AG04450 (cell line): ENCODE measurements around the gene CFAP410. TPM values are rescaled to one million over a fixed set of nuclear protein-coding genes. Genes with fewer than 3 reads are reported as not detected.

ENCODE experiments used
- CTCF ChIA-PET: fragments of 300-600, 350-600 bp; formaldehyde crosslinking; extraction: SDS; loops from one replicate; lab custom pipeline; 2022; ENCODE audit warnings: antibody characterized with exemption, inconsistent platforms; lab: Charles Lee
- POLR2A ChIA-PET: fragments of 350-600 bp; formaldehyde crosslinking; extraction: SDS; loops from one replicate; lab custom pipeline; 2021; ENCODE audit warnings: antibody characterized with exemption, inconsistent platforms; lab: Yijun Ruan, JAX
- DNase-seq: peaks from one replicate; pipeline ENCODE4 v3.0.0-alpha.2; 2011; ENCODE audit warnings: low read depth, low spot score
- H3K27ac ChIP-seq: one replicate; pipeline ENCODE4 v1.5.1; 2012; ENCODE audit warnings: low read depth, low read length, control low read depth
- H3K27me3 ChIP-seq: one replicate; pipeline ENCODE4 v1.6.0; 2012; ENCODE audit warnings: low read length; ENCODE audit not compliant: control insufficient read depth, insufficient read depth
- H3K4me3 ChIP-seq: 2 replicates; pipeline ENCODE4 v1.5.1; 2011; ENCODE audit warnings: mild to moderate bottlenecking, low read depth, low read length, control low read depth
- H3K9me3 ChIP-seq: 2 replicates; pipeline ENCODE4 v1.5.1; 2012; ENCODE audit warnings: low read length; ENCODE audit not compliant: control insufficient read depth, insufficient read depth
- CTCF ChIP-seq: IDR thresholded peaks from 2 replicates; pipeline ENCODE4 v1.5.1; 2011; ENCODE audit warnings: low read depth, low read length, control low read depth, inconsistent platforms
- polyA plus RNA-seq: library from polyadenylated mRNA; depleted of rRNA; stranded (reverse); fragments of >200 nt; gene quantifications from 2 replicates; pipeline ENCODE4 v1.2.3, GENCODE V29; 2011

Gene CFAP410
- polyA plus RNA-seq, 1 experiment = 3.7 TPM

DNA sequence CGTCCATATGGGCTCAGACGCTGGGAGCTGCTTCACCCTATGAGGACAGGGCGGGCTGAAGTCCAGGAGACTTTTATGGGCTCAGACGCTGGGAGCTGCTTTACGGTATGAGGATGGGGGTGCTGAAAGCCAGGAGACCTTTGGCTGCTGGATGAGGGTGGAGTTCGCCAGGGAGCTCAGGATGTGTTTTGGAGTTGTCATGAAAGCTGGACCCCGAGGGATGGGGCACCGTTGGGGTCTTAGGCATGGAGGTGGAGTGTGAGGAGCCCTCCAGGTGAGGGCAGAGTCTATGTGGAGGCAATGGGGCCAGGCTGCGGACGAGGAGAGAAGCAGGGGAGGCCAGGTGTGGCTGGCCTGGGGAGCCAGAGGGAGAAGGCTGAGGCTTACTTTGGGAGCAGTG, 41.7 kb upstream of the CFAP410 start:
- H3K4me3 ChIP-seq = no peak overlapping the region
- POLR2A ChIA-PET = no interaction called here
- H3K27me3 ChIP-seq = no peaks in the 10 kb centered on the region
- no peak for DNase-seq
- peaks cover 40% of the 10 kb centered on the region for H3K9me3 ChIP-seq
- H3K27ac ChIP-seq = no peak overlapping the region
- CTCF ChIA-PET = no interaction called here
- TF ChIP-seq CTCF = no peak

DNA sequence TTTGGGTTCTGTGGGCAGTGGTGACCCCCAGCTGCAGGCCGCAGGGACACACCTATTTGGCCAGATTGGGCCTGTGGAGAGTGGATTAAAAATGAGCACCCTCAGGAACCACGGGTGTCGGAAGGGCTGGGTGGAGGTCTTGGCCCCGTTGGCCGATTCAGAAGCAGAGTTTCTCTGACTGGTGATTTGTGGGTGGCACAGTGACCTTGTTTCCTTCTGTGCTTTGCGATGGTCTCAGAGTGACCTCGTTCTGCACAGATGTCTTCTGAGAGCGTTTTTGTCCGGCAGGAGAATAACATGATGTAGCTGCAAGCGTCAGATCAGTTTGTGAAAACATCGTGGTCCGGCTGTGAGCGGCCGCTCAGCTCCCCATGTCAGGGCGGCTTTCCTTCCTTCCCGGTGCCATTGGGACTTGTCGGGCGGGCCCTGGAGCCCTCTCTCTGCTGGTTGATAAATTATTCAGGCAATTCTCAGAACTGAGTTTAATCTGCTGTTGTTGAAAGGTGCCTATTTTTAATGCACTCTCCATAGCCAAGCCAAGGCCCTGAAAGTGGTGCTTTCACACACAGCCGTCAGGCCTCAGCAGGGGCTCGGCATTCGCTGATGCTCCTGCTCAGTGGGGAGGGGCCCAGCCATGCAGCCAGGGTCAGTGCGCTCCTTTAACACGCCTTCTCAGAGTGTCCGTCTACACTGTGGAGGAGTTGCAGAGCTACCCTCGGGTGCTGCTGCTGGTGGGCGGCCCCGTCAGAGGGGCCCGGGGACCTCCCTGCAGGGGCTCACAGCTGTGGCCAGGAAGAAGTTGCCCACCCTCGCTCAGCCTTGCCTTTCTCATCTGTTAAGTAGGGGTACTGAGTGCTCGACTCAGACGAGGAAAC, 41.0 kb upstream of the CFAP410 start:
- POLR2A ChIA-PET = no interaction called here
- peaks cover 47% of the 10 kb centered on the region for H3K9me3 ChIP-seq
- H3K27ac ChIP-seq = no peak overlapping the region
- TF ChIP-seq CTCF = no peak
- no peak for DNase-seq
- no peaks in the 10 kb centered on the region for H3K27me3 ChIP-seq
- CTCF ChIA-PET = no interaction called here
- H3K4me3 ChIP-seq = no peak overlapping the region

DNA sequence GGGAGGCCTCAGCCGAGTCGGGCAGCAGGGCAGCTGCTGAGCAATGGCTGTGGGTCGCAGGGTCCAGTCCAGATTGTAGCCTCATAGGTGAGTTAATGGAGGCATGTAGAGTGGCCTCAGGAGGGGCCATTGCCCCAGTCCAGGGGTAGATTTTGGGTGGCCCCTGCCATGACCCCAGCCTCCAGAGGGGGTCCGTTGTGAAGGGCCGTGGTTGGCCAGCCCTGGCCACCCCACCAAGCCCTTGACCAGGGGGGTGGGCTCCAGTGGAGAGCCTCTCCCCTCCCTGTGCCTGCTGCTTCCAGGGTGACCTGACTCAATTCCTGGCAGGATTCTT, 40.3 kb upstream of the CFAP410 start:
- no peak overlapping the region for H3K27ac ChIP-seq
- ChIA-PET CTCF (no interaction called here), POLR2A (no interaction called here)
- peaks cover 50% of the 10 kb centered on the region for H3K9me3 ChIP-seq
- H3K4me3 ChIP-seq = no peak overlapping the region
- no peaks in the 10 kb centered on the region for H3K27me3 ChIP-seq
- no peak for DNase-seq
- no peak for TF ChIP-seq CTCF

- CTCF ChIA-PET = no interaction called here
- Histone ChIP-seq H3K9me3 (peaks cover 53% of the 10 kb centered on the region), H3K27ac (no peak overlapping the region), H3K4me3 (no peak overlapping the region), H3K27me3 (no peaks in the 10 kb centered on the region)
- DNase-seq = no peak
- no peak for TF ChIP-seq CTCF
- POLR2A ChIA-PET = no interaction called here
Observed at GRCh38 chr21:44378646-44379514, 39.7 kb upstream of the CFAP410 start.
